SKM-1 treated with dmso at 0.1 percent for 144 hours (cell line): ENCODE data around the gene PEDS1.
"Not testable (repeated sequence)": the region's sequence is repeated elsewhere in the genome, so short reads cannot be mapped to it uniquely, and the experiment has no call there.

Experiments
- DNase-seq: peaks from one replicate; lab custom pipeline; 2025; ENCODE audit not compliant: unreplicated experiment; lab: John Stamatoyannopoulos, UW

PEDS1 gene

DNA sequence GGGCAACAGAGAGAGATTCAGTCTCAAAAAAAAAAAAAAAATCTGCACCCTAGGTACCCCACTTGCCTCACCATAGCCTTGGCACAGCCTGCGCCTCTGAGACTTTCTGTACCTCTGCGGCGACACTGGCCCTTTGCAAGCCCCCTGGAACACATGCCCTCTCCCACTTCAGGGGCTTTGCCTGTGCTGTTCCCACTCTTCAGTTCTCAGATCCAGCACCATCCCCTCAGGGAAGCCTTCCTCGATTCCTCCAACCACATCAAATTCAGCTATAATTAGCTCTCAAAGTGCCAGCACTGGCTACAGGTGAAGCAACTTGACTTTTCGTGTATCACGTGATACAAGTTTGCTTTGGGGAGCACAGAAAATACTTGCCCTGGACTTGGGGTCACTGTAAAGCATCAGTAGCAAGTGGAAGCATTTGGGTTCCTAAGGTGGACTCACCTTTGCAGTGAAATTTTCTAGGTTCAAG is 38.4 kb downstream of the PEDS1 start:
- DNase-seq = no peak

DNA sequence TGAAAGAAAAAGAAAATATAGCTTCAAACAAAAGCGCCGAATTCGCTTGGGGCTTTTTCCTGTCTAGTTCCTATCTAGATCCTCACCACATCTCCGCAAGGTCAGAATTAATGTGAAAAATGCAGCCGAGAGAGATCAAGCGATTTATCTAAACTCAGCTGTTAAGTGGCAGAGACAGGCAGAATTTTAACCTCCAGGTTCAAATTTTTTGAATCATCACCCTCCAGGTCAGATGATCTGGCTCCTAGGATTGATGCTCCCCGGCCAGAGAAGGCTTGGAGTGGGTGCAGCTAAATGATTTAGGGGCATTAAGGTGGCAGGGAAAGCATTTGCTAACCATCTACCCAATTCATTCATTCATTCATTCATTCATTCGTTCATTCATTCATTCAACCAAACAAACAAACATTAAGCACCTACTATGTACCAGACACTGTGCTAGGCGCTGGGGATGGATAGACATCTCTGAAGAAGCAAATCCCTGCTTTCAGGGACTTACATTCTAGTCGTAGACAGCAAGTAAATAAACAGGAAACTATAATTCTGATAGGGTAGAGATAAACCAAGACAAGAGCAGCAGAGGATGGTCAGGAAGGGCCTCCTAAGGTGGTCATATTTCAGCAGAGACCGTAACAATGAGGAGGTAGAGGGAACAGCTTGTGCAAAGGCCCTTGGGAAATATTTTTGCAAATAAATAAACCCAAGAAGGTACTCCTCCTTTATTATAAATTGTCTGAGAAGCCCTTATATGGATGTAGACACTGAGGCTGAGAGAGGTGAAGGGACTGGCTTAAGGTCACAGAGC is 39.9 kb downstream of the PEDS1 start:
- no peak for DNase-seq

DNA sequence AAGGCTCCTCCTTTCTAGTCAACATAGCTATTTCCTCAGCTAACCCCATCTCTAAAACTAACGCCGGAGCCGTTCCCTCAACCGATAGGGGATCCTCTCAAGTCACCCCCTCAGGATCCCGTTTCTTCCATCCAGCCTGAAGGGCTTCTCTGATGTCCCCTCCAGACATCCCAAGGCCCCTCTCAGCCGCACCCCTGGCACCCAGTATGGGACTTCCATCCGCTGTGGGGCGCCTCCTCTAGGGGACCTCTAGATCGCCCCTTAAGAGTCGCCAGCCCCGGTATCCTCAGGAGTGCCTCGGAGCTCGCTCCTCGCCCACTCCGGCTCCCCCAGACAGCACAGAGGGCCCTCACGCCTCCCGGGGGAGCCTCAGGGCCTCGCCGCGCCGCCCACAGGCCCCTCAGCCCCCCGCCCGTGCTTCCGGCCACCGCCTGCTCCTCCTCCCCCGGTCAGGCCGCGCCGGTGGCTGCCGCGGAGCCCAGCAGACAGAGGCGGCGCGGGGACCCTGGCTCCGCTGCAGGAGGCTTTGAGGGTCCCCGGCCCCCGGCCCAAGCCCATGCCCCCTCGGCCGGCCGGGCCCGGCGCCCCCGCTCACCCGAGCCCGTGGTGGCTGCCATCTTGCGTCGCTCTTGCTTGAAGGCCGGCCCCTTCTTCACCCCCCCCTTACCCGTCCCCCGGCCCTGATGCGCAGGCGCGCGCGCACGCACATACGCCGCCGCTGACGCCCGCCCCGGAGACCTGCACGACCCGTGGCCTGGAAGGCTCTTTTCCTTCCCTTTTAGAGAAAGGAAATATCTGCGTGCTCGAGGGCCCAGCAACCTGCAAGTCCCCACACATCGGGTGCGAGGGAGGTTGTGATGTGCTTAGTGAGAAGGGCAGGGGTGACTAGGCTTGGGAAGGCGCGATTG is 40.8 kb downstream of the PEDS1 start, which contains the start of gene UBE2V1:
UBE2V1 (minus strand) TSS at position 639 of the 908 bp plus-strand sequence; CDS start at position 617, 22 bp downstream.
- DNase-seq = peak; percentile 88

DNA sequence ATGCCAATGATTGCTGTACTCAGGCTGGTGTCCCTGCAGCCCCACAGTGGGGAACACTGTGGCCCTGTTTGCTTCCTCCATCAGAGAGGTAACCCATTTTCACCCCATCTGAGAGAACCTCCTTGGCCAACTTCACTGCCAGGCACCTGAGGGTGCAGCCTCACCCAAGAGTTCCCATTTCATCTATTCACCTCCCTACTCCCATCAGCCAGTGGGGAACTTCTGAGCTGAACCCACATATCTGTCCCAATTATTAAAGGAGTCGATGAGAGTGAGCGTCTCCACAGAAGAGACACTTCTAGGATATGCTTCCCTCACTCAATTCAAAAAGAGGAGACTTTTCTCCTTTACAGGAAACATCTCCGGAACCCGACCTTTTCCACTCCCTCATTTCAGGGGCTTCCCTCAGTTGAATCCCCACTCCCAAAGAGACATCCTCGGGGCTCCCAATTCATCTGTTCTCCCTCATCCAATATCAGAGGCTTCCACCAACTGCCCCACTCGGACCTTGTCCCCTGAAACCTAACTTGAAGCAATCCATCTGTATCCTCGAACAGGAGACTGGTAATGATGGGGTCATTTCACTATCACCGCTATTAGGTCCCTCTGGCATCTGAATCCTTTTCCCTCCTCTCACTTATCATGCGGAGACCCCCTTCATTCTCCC is 41.6 kb downstream of the PEDS1 start:
- no peak for DNase-seq

DNA sequence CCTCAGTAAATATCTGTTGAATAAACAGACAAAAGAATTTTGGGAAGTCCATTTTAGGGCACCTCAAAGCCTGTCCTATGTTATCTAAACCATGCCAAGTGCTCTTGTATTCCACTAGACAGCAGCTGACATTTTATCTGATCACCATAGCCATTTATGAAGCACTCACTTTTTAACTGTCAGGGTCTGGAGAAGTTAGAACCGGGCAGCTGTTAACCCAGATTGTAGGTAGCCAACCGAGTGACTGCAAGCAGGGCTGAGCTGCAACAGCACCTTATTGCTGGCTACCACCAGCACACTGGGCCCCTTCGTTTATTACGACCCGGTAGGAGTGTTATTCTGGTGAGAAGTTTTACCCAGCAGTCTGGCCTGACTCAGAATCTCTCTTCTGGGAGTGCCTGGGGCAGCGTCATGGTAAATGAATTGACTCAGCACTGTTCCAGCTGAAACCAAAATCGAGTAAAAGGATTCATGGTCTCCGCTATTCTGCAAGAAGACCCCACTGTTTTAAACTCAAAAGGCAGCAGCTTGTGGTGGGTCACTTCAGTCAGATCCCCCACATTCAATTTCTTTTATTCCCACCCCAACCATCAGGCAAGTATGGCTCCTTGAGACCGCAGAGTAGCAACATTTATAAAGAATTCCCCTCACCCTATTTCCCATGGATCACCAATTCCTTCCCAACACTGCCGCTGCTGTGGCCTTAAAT is 42.2 kb downstream of the PEDS1 start:
- no peak for DNase-seq

DNA sequence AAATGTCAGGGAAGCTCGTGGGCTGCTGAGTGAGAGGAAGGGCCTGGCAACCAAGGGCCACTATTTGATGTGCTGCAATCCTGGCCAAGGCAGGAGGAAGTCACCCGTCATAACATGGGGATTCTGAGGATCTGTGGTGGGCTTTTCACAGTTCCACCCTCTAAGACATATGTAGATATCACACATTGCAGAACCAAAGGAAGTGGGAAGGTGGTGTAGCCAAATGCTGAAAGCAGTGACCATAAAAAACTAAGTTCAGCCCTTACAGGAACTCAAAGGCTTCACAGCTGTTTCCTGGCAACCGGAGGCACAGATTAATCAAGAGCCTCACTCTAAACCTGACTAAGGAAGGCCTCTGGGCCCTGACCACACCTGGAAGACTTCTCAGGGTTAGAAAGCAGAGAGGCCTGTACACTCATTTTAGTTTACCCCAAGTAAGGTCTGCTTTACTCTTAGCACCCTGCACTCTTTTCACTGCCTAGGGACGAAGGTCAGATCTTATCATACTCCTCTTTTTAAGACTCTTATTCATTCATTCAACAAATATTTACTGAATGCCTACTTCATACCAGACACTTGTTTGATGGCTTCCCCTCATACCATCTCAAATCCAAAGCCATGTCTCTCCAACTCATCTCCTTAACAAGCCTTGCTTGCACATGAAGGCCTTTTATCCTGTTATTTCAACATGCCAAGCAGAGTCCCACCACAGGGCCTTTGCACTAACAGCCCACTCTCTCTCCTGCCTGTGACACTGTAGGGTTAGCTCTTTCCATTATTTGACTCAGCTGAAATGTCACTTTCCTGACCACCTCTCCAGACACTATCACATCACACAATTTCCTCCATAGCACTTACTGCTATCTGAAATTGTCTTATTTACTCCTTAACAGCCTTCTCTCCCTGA is 43.1 kb downstream of the PEDS1 start:
- peak; percentile 51 for DNase-seq

DNA sequence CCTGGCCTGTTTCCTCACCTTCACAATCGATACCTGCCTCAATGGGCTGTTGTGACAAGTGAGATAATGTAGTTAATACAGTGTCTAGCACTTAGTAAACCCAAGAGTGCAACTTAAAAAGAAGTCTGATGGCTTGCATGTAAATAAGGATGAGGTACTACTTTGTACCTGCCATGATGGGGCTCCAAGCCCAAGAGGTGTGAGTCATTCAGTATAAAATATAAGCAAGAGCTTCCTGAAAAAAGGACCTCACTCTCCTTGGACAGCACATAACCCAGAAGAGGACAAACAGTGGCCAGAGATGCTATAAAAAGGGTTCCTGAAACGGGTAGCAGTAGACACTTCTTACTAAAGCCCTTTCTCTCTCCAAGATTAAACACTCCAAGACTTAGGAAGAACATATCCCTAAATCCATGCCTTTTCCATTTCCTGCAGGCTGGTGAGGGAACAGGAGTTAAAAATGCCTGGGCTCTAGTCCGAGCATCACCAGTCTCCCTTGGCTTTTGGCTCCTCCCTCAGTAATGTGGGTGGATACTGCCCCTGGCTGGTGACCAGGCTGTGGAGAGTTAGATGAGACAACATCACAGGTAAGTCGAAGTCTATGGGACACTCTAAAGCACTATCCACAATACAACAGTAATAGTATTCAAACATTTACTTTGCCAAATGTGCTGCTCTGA is 44.8 kb downstream of the PEDS1 start:
- DNase-seq = no peak

DNA sequence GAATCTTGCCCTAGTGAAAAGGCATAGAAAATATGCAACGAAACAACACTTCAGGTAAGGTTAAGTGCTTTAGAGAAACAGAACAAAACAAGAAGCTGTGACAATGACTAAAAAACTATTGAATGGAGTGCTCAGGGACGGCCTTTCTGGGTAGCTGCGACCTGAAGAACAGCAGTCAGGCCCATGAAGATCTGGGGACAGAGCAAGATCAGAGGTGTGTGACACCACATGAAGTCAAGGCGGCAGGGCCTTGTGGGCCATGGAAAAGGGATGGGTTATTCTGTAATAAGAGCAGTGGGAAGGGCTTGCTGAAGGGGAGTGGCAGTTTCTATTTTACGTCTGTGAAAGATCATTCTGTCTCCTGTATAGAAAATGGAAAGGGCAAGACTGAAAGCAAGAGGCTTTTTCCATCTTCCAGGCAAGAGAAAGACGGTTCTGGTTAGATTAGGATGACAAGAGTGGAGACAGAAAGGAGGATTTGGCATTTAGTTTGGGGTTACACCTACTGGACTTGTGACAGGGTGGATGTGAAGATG is 45.7 kb downstream of the PEDS1 start:
- DNase-seq = no peak

DNA sequence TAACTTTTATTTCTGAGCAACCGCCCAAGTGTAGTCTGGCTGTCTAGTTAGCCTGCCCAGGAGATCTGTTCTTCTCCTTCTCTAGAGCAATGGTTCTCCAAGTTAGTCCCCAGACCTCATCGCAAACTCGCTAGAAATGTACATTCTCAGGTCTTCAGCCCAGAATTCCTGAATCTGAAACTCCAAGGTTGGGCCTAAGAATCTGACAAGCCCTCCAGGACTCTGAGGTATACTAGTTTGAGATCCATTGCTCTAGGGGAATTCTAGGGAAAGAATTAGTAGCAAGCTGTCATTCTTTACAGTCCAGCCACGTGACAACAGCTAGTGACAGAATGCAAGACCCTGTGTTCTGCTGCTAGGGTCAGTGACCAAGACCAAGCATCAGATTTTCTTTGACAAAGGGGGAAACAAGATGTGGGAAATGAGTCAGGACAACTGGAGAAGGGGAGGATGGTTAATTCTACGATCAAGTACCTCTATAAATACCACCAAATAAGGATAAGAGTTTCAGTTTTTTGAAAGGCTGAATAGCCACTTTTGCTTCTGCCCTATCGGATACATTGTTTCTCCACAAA is 46.4 kb downstream of the PEDS1 start:
- no peak for DNase-seq

DNA sequence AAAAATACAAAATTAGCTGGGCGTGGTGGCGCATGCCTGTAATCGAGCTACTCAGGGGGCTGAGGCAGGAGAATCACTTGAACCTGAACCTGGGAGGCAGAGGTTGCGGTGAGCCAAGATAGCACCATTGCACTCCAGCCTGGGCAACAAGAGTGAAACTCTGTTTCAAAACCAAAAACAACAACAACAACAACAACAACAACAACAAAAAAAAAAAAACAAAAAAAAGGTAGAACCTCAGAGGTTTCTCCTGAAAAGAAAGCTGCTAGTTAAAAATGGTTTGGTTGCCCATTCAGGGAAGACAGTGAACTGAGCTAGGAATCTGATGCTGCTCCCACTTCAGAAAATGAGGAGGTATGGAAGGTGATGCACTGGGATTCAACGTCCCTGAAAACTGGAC is 46.9 kb downstream of the PEDS1 start:
- not testable (repeated sequence) for DNase-seq
